Esophagus squamous epithelium (tissue), 5 donors: ENCODE data around the gene LRRC28. TPM values are rescaled to one million over a fixed set of nuclear protein-coding genes. Genes with fewer than 3 reads are reported as not detected.

Source experiments
- DNase-seq: peaks from one replicate; lab custom pipeline; 2025; lab: John Stamatoyannopoulos, UW
- H3K27ac ChIP-seq, 4 donors: fragments of 200-600 bp; sonication (generic); one replicate each; pipeline ENCODE4 v1.5.1; 2016 to 2019; ENCODE audit warnings: mild to moderate bottlenecking in 1 of 4
- H3K27me3 ChIP-seq, 4 donors: fragments of 200-600 bp; sonication (generic); 1 replicate in 3 of 4; 2 replicates in 1 of 4; pipeline versions ENCODE4 v1.5.1 to v1.6.0; 2017 to 2021; ENCODE audit warnings: antibody characterized with exemption in 1 of 4
- H3K36me3 ChIP-seq, 3 donors: fragments of 200-600 bp; sonication (generic); one replicate each; pipeline ENCODE4 v1.5.1; 2016 to 2019
- H3K4me1 ChIP-seq, 3 donors: fragments of 200-600 bp; sonication (generic); one replicate each; pipeline ENCODE4 v1.5.1; 2017 to 2019
- H3K4me3 ChIP-seq, 4 donors: fragments of 200-600 bp; sonication (generic); 1 replicate in 3 of 4; 2 replicates in 1 of 4; pipeline ENCODE4 v1.5.1; 2016 to 2019; ENCODE audit warnings: mild to moderate bottlenecking in 2 of 4, moderate library complexity in 1 of 4
- H3K9me3 ChIP-seq, 3 donors: fragments of 200-600 bp; sonication (generic); one replicate each; pipeline ENCODE4 v1.5.1; 2016 to 2019
- POLR2A ChIP-seq, 4 donors: fragments of 450-650 bp; IDR thresholded peaks; one replicate each; pipeline ENCODE4 v1.6.1; 2017; ENCODE audit warnings: antibody characterized with exemption in 4 of 4, mild to moderate bottlenecking in 4 of 4, moderate library complexity in 3 of 4
- WGBS, 2 donors: methylation state at CpG; one replicate each; pipeline ENCODE4 v1.1.5; 2018; 5-methylcytosine and 5-hydroxymethylcytosine counted together
- intact Hi-C: fragments of 100-400 bp; cut with DNase I; formaldehyde crosslinking; loops from one replicate; pipeline ENCODE4 v1.15.0; 2022
- total RNA-seq, 4 donors: library from RNA; depleted of rRNA; stranded (reverse); fragments of >200 nt; gene quantifications; one replicate each; pipeline ENCODE4 v1.1.0, GENCODE V29; 2016
- TF ChIP-seq, protein P1 (sequence below), 6 experiments: fragments of 450-650 bp in 4 of 6; fragments of 200-600 bp in 2 of 6; sonication (generic) in 2 of 6; IDR thresholded peaks; one replicate each; pipeline ENCODE4 v1.5.1; 2016 to 2019; ENCODE audit warnings: antibody characterized with exemption in 6 of 6, mild to moderate bottlenecking in 4 of 6, moderate library complexity in 4 of 6
- donor health status: DM: yes; HTN: yes; CAD: no.

The LRRC28 gene
- total RNA-seq, 4 donors from 2014 or later = 31.7 to 41.7 (median 34.6) TPM

DNA sequence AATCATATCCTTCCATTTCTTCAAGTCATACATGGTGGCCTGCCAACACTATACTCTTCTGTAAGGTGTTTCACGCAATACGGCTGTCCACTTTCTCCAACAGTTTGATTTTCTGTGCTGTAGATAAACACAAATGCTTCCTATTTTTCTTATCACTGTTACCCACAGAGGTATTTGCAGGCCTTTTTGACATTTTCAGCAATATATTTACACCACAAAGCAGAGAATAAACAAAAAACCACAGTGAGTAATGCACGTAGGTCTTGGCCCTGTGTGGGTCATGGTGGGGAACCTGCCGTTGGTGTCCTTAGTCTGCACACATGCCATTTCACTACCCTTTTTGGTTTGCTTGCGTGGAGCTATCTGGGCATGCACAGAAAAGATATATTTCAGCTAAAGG, 59.5 kb downstream of the LRRC28 start:
- 89 to 90% methylated on average over 5 of the region's 5 CpGs for WGBS, 2 donors
- H3K4me3 ChIP-seq = no peak overlapping the region
- no peak overlapping the region for H3K27ac ChIP-seq
- H3K27me3 ChIP-seq = no peaks in the 10 kb centered on the region
- peaks cover 0 to 22% (median 0%) of the 10 kb centered on the region in 3 donors for H3K9me3 ChIP-seq
- DNase-seq = no peak
- TF ChIP-seq POLR2A (IDR thresholded peaks at IDR 0.05) = no peak
- TF ChIP-seq, protein P1, sequence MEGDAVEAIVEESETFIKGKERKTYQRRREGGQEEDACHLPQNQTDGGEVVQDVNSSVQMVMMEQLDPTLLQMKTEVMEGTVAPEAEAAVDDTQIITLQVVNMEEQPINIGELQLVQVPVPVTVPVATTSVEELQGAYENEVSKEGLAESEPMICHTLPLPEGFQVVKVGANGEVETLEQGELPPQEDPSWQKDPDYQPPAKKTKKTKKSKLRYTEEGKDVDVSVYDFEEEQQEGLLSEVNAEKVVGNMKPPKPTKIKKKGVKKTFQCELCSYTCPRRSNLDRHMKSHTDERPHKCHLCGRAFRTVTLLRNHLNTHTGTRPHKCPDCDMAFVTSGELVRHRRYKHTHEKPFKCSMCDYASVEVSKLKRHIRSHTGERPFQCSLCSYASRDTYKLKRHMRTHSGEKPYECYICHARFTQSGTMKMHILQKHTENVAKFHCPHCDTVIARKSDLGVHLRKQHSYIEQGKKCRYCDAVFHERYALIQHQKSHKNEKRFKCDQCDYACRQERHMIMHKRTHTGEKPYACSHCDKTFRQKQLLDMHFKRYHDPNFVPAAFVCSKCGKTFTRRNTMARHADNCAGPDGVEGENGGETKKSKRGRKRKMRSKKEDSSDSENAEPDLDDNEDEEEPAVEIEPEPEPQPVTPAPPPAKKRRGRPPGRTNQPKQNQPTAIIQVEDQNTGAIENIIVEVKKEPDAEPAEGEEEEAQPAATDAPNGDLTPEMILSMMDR (IDR thresholded peaks at IDR 0.05) = no peak
- peaks cover 0 to 22% (median 0%) of the 10 kb centered on the region in 3 donors for H3K36me3 ChIP-seq
- intact Hi-C loops = no loop called here
- H3K4me1 ChIP-seq = peaks cover 0 to 18% (median 11%) of the 10 kb centered on the region in 3 donors

DNA sequence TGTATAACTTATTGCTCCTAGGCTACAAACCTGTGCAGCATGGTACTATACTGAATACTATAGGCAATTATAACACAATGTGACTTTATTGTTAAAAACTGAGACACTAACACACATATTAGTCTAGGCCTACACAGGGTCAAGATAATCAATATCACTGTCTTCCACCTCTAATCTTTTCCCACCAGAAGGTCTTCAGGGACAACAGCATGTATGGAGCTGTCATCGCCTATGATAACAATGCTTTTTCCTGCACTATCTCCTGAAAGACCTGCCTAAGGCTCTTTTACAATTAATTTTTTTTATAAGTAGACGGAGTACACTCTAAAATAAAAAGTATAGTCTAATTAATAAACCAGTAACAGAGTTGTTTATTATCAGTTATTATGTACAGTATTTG, 60.9 kb downstream of the LRRC28 start:
- peaks cover 0 to 22% (median 0%) of the 10 kb centered on the region in 3 donors for H3K9me3 ChIP-seq
- H3K27me3 ChIP-seq = no peaks in the 10 kb centered on the region
- TF ChIP-seq POLR2A (IDR thresholded peaks at IDR 0.05) = no peak
- TF ChIP-seq, protein P1 (IDR thresholded peaks at IDR 0.05) = no peak
- H3K4me3 ChIP-seq = no peak overlapping the region
- peaks cover 0 to 22% (median 0%) of the 10 kb centered on the region in 3 donors for H3K36me3 ChIP-seq
- peaks cover 0 to 4% (median 0%) of the 10 kb centered on the region in 3 donors for H3K4me1 ChIP-seq
- no peak for DNase-seq
- 92 to 96% methylated on average over 2 of the region's 2 CpGs for WGBS, 2 donors
- no peak overlapping the region for H3K27ac ChIP-seq
- intact Hi-C loops = no loop called here

DNA sequence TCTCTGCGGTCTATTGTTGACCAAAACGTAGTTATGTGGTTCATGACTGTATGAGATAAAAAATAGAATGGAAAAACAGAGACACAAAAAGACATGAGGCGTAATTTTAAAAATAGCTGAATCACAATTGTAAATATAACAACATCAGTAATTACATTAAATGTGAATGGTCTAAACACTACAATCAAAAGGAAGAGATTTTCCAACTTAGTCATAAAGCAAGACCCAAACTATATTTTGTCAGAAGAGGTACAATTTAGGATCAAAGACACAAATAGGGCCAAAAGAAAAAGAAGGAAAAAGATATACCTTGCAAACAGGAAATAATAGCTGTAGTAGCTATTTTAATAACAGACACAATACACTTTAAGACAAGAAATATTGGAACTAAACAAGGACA, 61.5 kb downstream of the LRRC28 start:
- Histone ChIP-seq H3K4me3 (no peak overlapping the region), H3K27ac (no peak overlapping the region), H3K36me3 (peaks cover 0 to 22% (median 0%) of the 10 kb centered on the region in 3 donors), H3K27me3 (no peaks in the 10 kb centered on the region), H3K4me1 (no peaks in the 10 kb centered on the region), H3K9me3 (peaks cover 0 to 22% (median 0%) of the 10 kb centered on the region in 3 donors)
- no peak for DNase-seq
- 96 to 100% methylated on average over 3 of the region's 3 CpGs for WGBS, 2 donors
- intact Hi-C loops = no loop called here
- TF ChIP-seq, protein P1 (IDR thresholded peaks at IDR 0.05) = no peak
- no peak for TF ChIP-seq POLR2A (IDR thresholded peaks at IDR 0.05)

DNA sequence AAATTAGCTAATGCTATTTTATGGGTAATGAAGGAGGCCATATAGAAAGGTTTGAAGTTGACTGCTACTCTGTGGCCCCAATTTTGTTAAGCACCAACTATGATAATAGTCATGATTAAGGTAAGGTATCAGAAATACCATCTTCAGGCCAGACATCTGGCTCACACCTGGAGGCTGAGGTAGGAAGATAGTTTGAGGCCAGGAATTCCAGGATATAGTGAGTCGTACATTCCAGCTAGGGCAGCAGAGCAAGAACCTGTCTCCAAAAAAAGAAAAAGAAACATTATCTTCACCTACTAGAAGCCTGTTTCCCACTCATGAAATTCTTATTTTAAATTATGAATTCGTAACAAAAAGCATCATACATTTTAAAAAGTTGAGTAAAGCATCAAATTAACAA, 64.4 kb downstream of the LRRC28 start:
- TF ChIP-seq POLR2A (IDR thresholded peaks at IDR 0.05) = no peak
- DNase-seq = no peak
- Histone ChIP-seq H3K36me3 (peaks cover 0 to 22% (median 0%) of the 10 kb centered on the region in 3 donors), H3K27ac (no peak overlapping the region), H3K4me1 (peaks cover 0 to 6% (median 4%) of the 10 kb centered on the region in 3 donors), H3K27me3 (no peaks in the 10 kb centered on the region), H3K9me3 (peaks cover 0 to 22% (median 0%) of the 10 kb centered on the region in 3 donors), H3K4me3 (no peak overlapping the region)
- intact Hi-C loops = no loop called here
- 80 to 88% methylated on average over 2 of the region's 2 CpGs for WGBS, 2 donors

DNA sequence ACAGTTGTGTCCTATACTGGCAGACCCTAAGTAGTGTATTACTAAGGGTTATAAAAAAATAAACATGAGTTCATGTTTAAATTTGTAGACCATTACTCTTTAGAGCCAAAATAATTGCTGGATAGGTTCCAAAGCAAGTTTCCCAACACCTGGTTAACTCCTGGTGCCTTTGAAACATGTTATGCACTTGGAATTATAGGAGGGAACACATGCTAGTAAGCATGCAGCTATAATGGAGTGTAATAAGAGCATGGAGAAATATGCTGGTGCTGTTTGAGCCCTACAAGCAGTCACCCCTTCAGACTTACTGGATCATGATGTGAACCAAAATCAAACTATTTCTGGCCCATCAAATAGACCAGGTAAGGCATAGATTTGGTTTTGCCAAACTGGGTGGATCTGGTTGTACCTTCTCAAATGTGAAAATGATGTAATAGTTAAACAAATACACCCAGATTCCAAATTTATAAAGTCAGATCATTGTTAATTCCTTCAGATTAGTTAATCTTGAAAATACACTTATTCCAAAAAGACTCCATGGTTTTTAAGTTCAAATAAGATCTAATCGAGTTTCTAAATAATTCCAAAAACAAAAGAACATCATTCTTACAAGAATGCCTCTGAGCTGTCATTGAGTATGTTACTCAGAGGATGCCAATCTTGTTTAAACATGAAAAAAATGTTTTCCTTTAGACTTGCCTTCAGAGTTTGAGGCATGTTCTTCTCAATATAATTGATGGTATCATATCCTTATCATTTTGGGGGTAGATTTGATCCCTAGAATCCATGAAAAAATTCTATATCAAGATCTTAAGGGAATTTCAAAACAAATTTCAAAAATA, 69.3 kb downstream of the LRRC28 start:
- no peaks in the 10 kb centered on the region for H3K36me3 ChIP-seq
- peak overlapping the region in 3 of 4 donors; percentile 24 to 57 (median 39) for H3K27ac ChIP-seq
- no peak for TF ChIP-seq POLR2A (IDR thresholded peaks at IDR 0.05)
- TF ChIP-seq, protein P1 (IDR thresholded peaks at IDR 0.05) = no peak
- peaks cover 0 to 51% (median 27%) of the 10 kb centered on the region in 3 donors for H3K4me1 ChIP-seq
- DNase-seq = no peak
- H3K9me3 ChIP-seq = no peaks in the 10 kb centered on the region
- H3K4me3 ChIP-seq = no peak overlapping the region
- H3K27me3 ChIP-seq = no peaks in the 10 kb centered on the region
- 31 to 44% methylated on average over 1 of the region's 1 CpG for WGBS, 2 donors
- intact Hi-C loops = no loop called here
